ENCODE data around the gene ARID3C.

The ARID3C gene

GRCh38 chr9:34658461-34658860 lies 29.6 kb upstream of the ARID3C start:
- Histone ChIP-seq H3K4me1 (ENCODE audit: insufficient read depth, low read length, poor library complexity, severe bottlenecking) (peaks cover 3% of the 10 kb centered on the region), H4K20me1 (ENCODE audit: insufficient read depth, low read length, poor library complexity, severe bottlenecking) (no peaks in the 10 kb centered on the region), H3K4me2 (ENCODE audit: low read depth, low read length, poor library complexity, severe bottlenecking) (no peak overlapping the region), H3K9me3 (ENCODE audit: insufficient read depth, low read depth, low read length) (no peaks in the 10 kb centered on the region), H3K9me2 (replicated peaks; ENCODE audit: low read depth, low read length) (no peaks in the 10 kb centered on the region), H3K27me3 (ENCODE audit: insufficient read depth, low read length, poor library complexity, severe bottlenecking) (no peaks in the 10 kb centered on the region), H3F3A (ENCODE audit: low read depth) (no peaks in the 10 kb centered on the region), H3K79me2 (ENCODE audit: insufficient read depth, low read length) (no peaks in the 10 kb centered on the region), H3K9ac (ENCODE audit: low read depth, low read length, poor library complexity, severe bottlenecking) (no peak overlapping the region), H2AFZ (ENCODE audit: low read length) (no peak overlapping the region), H3K4me3 (ENCODE audit: low read length, poor library complexity, severe bottlenecking) (no peak overlapping the region), H3K36me3 (ENCODE audit: insufficient read depth, low read length) (no peaks in the 10 kb centered on the region)
- TF ChIP-seq EZH2phosphoT487 (IDR thresholded peaks at IDR 0.05; ENCODE audit: borderline replicate concordance) (no peak), CTCF (conservative IDR thresholded peaks at IDR 0.05; ENCODE audit: low read length) (no peak)

- Histone ChIP-seq H3K9me2 (replicated peaks; ENCODE audit: low read depth, low read length) (no peaks in the 10 kb centered on the region), H3K27me3 (ENCODE audit: insufficient read depth, low read length, poor library complexity, severe bottlenecking) (no peaks in the 10 kb centered on the region), H3K9ac (ENCODE audit: low read depth, low read length, poor library complexity, severe bottlenecking) (no peak overlapping the region), H3K36me3 (ENCODE audit: insufficient read depth, low read length) (no peaks in the 10 kb centered on the region), H3K4me3 (ENCODE audit: low read length, poor library complexity, severe bottlenecking) (no peak overlapping the region), H3K9me3 (ENCODE audit: insufficient read depth, low read depth, low read length) (no peaks in the 10 kb centered on the region), H3F3A (ENCODE audit: low read depth) (no peaks in the 10 kb centered on the region), H3K79me2 (ENCODE audit: insufficient read depth, low read length) (no peaks in the 10 kb centered on the region), H2AFZ (ENCODE audit: low read length) (no peak overlapping the region), H3K4me1 (ENCODE audit: insufficient read depth, low read length, poor library complexity, severe bottlenecking) (no peaks in the 10 kb centered on the region), H3K4me2 (ENCODE audit: low read depth, low read length, poor library complexity, severe bottlenecking) (no peak overlapping the region), H4K20me1 (ENCODE audit: insufficient read depth, low read length, poor library complexity, severe bottlenecking) (no peaks in the 10 kb centered on the region)
- TF ChIP-seq CTCF (conservative IDR thresholded peaks at IDR 0.05; ENCODE audit: low read length): no peak
- no peak for TF ChIP-seq EZH2phosphoT487 (IDR thresholded peaks at IDR 0.05; ENCODE audit: borderline replicate concordance)
Measured at GRCh38 chr9:34656992-34657391, 28.1 kb upstream of the ARID3C start.

- no peaks in the 10 kb centered on the region for H3F3A ChIP-seq (ENCODE audit: low read depth)
- H2AFZ ChIP-seq (ENCODE audit: low read length): no peak overlapping the region
- H3K4me1 ChIP-seq (ENCODE audit: insufficient read depth, low read length, poor library complexity, severe bottlenecking): no peaks in the 10 kb centered on the region
- H3K79me2 ChIP-seq (ENCODE audit: insufficient read depth, low read length): no peaks in the 10 kb centered on the region
- H3K9me2 ChIP-seq (replicated peaks; ENCODE audit: low read depth, low read length): no peaks in the 10 kb centered on the region
- no peak overlapping the region for H3K4me2 ChIP-seq (ENCODE audit: low read depth, low read length, poor library complexity, severe bottlenecking)
- H3K9ac ChIP-seq (ENCODE audit: low read depth, low read length, poor library complexity, severe bottlenecking): no peak overlapping the region
- no peaks in the 10 kb centered on the region for H3K9me3 ChIP-seq (ENCODE audit: insufficient read depth, low read depth, low read length)
- no peak for TF ChIP-seq EZH2phosphoT487 (IDR thresholded peaks at IDR 0.05; ENCODE audit: borderline replicate concordance)
- no peak for TF ChIP-seq CTCF (conservative IDR thresholded peaks at IDR 0.05; ENCODE audit: low read length)
- no peaks in the 10 kb centered on the region for H3K36me3 ChIP-seq (ENCODE audit: insufficient read depth, low read length)
- no peak overlapping the region for H3K4me3 ChIP-seq (ENCODE audit: low read length, poor library complexity, severe bottlenecking)
- H4K20me1 ChIP-seq (ENCODE audit: insufficient read depth, low read length, poor library complexity, severe bottlenecking): no peaks in the 10 kb centered on the region
- H3K27me3 ChIP-seq (ENCODE audit: insufficient read depth, low read length, poor library complexity, severe bottlenecking): no peaks in the 10 kb centered on the region
Measured at GRCh38 chr9:34655394-34655793, 26.5 kb upstream of the ARID3C start.

Data from Loucy (cell line).